Fibroblast of villous mesenchyme (primary cell): ENCODE measurements around the gene AATF. TPM values are rescaled to one million over a fixed set of nuclear protein-coding genes. Genes with fewer than 3 reads are reported as not detected.

Source experiments
- DNase-seq: peaks from one replicate; pipeline ENCODE4 v3.0.0-alpha.2; 2010; ENCODE audit warnings: low read depth
- H3K4me3 ChIP-seq: 2 replicates; pipeline ENCODE4 v1.5.1; 2011; ENCODE audit warnings: low read depth, mild to moderate bottlenecking, low read length
- total RNA-seq: library from RNA; depleted of rRNA; stranded (reverse); fragments of >200 nt; gene quantifications from 2 replicates; pipeline ENCODE4 v1.2.3, GENCODE V29; 2012
- TF ChIP-seq, protein P1 (sequence below): IDR thresholded peaks from 2 replicates; pipeline ENCODE4 v1.5.1; 2012; ENCODE audit warnings: low read depth, mild to moderate bottlenecking, low read length; ENCODE audit not compliant: insufficient read depth

The AATF gene
- total RNA-seq, 1 donor = 24.2 TPM

GRCh38 chr17:36972186-36972700, 23.5 kb downstream of the AATF start:
- H3K4me3 ChIP-seq = no peak overlapping the region
- TF ChIP-seq, protein P1, sequence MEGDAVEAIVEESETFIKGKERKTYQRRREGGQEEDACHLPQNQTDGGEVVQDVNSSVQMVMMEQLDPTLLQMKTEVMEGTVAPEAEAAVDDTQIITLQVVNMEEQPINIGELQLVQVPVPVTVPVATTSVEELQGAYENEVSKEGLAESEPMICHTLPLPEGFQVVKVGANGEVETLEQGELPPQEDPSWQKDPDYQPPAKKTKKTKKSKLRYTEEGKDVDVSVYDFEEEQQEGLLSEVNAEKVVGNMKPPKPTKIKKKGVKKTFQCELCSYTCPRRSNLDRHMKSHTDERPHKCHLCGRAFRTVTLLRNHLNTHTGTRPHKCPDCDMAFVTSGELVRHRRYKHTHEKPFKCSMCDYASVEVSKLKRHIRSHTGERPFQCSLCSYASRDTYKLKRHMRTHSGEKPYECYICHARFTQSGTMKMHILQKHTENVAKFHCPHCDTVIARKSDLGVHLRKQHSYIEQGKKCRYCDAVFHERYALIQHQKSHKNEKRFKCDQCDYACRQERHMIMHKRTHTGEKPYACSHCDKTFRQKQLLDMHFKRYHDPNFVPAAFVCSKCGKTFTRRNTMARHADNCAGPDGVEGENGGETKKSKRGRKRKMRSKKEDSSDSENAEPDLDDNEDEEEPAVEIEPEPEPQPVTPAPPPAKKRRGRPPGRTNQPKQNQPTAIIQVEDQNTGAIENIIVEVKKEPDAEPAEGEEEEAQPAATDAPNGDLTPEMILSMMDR = no peak
- no peak for DNase-seq

DNA sequence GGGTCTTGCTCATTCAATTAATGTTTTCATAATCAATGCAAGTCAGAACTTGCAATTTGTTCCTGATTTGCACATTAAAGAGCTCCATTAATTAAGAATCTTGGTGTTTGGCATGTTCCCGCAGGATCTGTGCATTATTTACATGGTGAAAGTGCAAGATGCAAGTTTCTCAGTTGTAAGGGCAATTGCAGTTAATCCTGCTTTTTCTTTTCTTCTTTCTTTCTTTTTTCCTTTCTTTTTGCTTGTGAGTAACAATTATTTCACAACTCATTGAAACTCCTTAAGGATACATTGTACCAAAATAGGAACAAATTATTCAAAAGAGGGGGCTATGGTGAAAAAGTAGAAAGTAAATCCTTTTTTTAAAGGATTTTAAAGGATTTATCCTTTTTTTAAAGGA, 24.2 kb downstream of the AATF start:
- TF ChIP-seq, protein P1 = no peak
- no peak for DNase-seq
- H3K4me3 ChIP-seq = no peak overlapping the region

GRCh38 chr17:36975922-36976515, 27.3 kb downstream of the AATF start:
- DNase-seq = no peak
- no peak overlapping the region for H3K4me3 ChIP-seq
- TF ChIP-seq, protein P1 = no peak

GRCh38 chr17:36977066-36977465, 28.3 kb downstream of the AATF start:
- TF ChIP-seq, protein P1 = no peak
- H3K4me3 ChIP-seq = no peak overlapping the region
- no peak for DNase-seq

- DNase-seq = no peak
- TF ChIP-seq, protein P1 = no peak
- H3K4me3 ChIP-seq = no peak overlapping the region
These were observed 28.8 kb downstream of the AATF start for GRCh38 chr17:36977568-36977967.

GRCh38 chr17:36978810-36979564, 30.2 kb downstream of the AATF start:
- DNase-seq = peak; percentile 25
- TF ChIP-seq, protein P1 = no peak
- no peak overlapping the region for H3K4me3 ChIP-seq
